Suprapubic skin (tissue), 4 donors: Measurements from ENCODE around the gene JPT1. TPM values are rescaled to one million over a fixed set of nuclear protein-coding genes. Genes with fewer than 3 reads are reported as not detected.

Experiments
- DNase-seq, 2 donors: peaks; one replicate each; pipeline ENCODE4 v3.0.0-alpha.2; 2019; ENCODE audit warnings: low spot score in 2 of 2
- H3K27ac ChIP-seq: fragments of 200-600 bp; sonication (generic); one replicate; pipeline ENCODE4 v1.5.1; 2019
- H3K27me3 ChIP-seq: fragments of 200-600 bp; sonication (generic); one replicate; pipeline ENCODE4 v1.5.1; 2019
- H3K36me3 ChIP-seq: fragments of 200-600 bp; sonication (generic); one replicate; pipeline ENCODE4 v1.5.1; 2019
- H3K4me1 ChIP-seq: fragments of 200-600 bp; sonication (generic); one replicate; pipeline ENCODE4 v1.5.1; 2019
- H3K4me3 ChIP-seq: fragments of 200-600 bp; sonication (generic); one replicate; pipeline ENCODE4 v1.5.1; 2019; ENCODE audit warnings: mild to moderate bottlenecking
- H3K9me3 ChIP-seq: fragments of 200-600 bp; sonication (generic); one replicate; pipeline ENCODE4 v1.5.1; 2019
- CTCF ChIP-seq, 2 donors: fragments of 200-600 bp in 1 of 2; fragments of 450-650 bp in 1 of 2; sonication (generic) in 1 of 2; IDR thresholded peaks; one replicate each; pipeline ENCODE4 v1.5.1; 2016 to 2019; ENCODE audit warnings: antibody characterized with exemption in 2 of 2, mild to moderate bottlenecking in 1 of 2, moderate library complexity in 1 of 2
- EP300 ChIP-seq: sonication (generic); formaldehyde crosslinking; IDR thresholded peaks from one replicate; pipeline ENCODE4 v1.6.1; 2017; ENCODE audit warnings: antibody characterized with exemption
- POLR2A ChIP-seq, 2 donors: fragments of 450-650 bp; IDR thresholded peaks; one replicate each; pipeline ENCODE4 v1.6.1; 2017; ENCODE audit warnings: antibody characterized with exemption in 2 of 2, mild to moderate bottlenecking in 2 of 2, moderate library complexity in 2 of 2
- POLR2AphosphoS5 ChIP-seq, 3 donors: sonication (generic); formaldehyde crosslinking; IDR thresholded peaks; one replicate each; pipeline ENCODE4 v1.6.1; 2017; ENCODE audit warnings: antibody characterized with exemption in 3 of 3
- WGBS: methylation state at CpG from one replicate; pipeline ENCODE4 v1.1.5; 2018; 5-methylcytosine and 5-hydroxymethylcytosine counted together
- total RNA-seq, 4 donors: library from RNA; depleted of rRNA; stranded (reverse); fragments of >200 nt; gene quantifications; one replicate each; pipeline ENCODE4 v1.1.0, GENCODE V29; 2016

Gene JPT1
- total RNA-seq, 4 donors from 2014 or later = 37.9 to 55.9 (median 50.4) TPM

- Histone ChIP-seq H3K4me1 (peaks cover 85% of the 10 kb centered on the region), H3K36me3 (peaks cover under 1% of the 10 kb centered on the region), H3K4me3 (no peak overlapping the region), H3K9me3 (no peaks in the 10 kb centered on the region), H3K27ac (peak overlapping the region; percentile 72), H3K27me3 (no peaks in the 10 kb centered on the region)
- no peak for DNase-seq
- no peak for TF ChIP-seq POLR2A (IDR thresholded peaks at IDR 0.05)
- 50% methylated on average over 2 of the region's 18 CpGs for WGBS
Measured at GRCh38 chr17:75093548-75094158, 60.7 kb downstream of the JPT1 start.

GRCh38 chr17:75091855-75092327, 62.4 kb downstream of the JPT1 start:
- TF ChIP-seq CTCF (IDR thresholded peaks at IDR 0.05) (no peak), EP300 (no peak), POLR2A (IDR thresholded peaks at IDR 0.05) (no peak), POLR2AphosphoS5 (IDR thresholded peaks at IDR 0.05) (no peak)
- DNase-seq = no peak
- Histone ChIP-seq H3K27ac (peak overlapping the region; percentile 74), H3K4me3 (no peak overlapping the region), H3K4me1 (peaks cover 97% of the 10 kb centered on the region), H3K27me3 (no peaks in the 10 kb centered on the region), H3K9me3 (no peaks in the 10 kb centered on the region), H3K36me3 (no peaks in the 10 kb centered on the region)
- 82% methylated on average over 10 of the region's 10 CpGs for WGBS

- TF ChIP-seq CTCF (IDR thresholded peaks at IDR 0.05) = no peak
- TF ChIP-seq POLR2AphosphoS5 (IDR thresholded peaks at IDR 0.05) = no peak
- TF ChIP-seq POLR2A (IDR thresholded peaks at IDR 0.05) = no peak
- no peak for TF ChIP-seq EP300
- peak overlapping the region; percentile 19 for H3K27ac ChIP-seq
- WGBS = 44% methylated on average over 19 of the region's 19 CpGs
- no peaks in the 10 kb centered on the region for H3K9me3 ChIP-seq
- no peak overlapping the region for H3K4me3 ChIP-seq
- no peak for DNase-seq
- H3K27me3 ChIP-seq = no peaks in the 10 kb centered on the region
- H3K36me3 ChIP-seq = no peaks in the 10 kb centered on the region
- H3K4me1 ChIP-seq = peaks cover 92% of the 10 kb centered on the region
Measured at GRCh38 chr17:75090871-75091854, 63.1 kb downstream of the JPT1 start.

GRCh38 chr17:75088465-75089417, 65.6 kb downstream of the JPT1 start:
- peak overlapping the region; percentile 75 for H3K4me3 ChIP-seq
- no peak for DNase-seq
- peaks cover 68% of the 10 kb centered on the region for H3K4me1 ChIP-seq
- H3K27me3 ChIP-seq = no peaks in the 10 kb centered on the region
- TF ChIP-seq POLR2AphosphoS5 (IDR thresholded peaks at IDR 0.05) = no peak
- no peak for TF ChIP-seq EP300
- TF ChIP-seq POLR2A (IDR thresholded peaks at IDR 0.05) = no peak
- TF ChIP-seq CTCF (IDR thresholded peaks at IDR 0.05) = no peak
- H3K27ac ChIP-seq = peak overlapping the region; percentile 87
- H3K9me3 ChIP-seq = no peaks in the 10 kb centered on the region
- H3K36me3 ChIP-seq = no peaks in the 10 kb centered on the region
- 57% methylated on average over 8 of the region's 11 CpGs for WGBS
